GM21825 (cell line): ENCODE results near the gene APBB1.
"Not testable (repeated sequence)": the region's sequence is repeated elsewhere in the genome, so short reads cannot be mapped to it uniquely, and the experiment has no call there.

Source experiments
- ATAC-seq: cut with Tn5 transposase; IDR thresholded peaks from one replicate; pipeline ENCODE4 v1.9.1; 2021; ENCODE audit warnings: mild to moderate bottlenecking, moderate library complexity; ENCODE audit not compliant: unreplicated experiment

The APBB1 gene

GRCh38 chr11:6392251-6392650 lies 26.6 kb downstream of the APBB1 start:
- not testable (repeated sequence) for ATAC-seq

GRCh38 chr11:6391537-6392134 lies 27.3 kb downstream of the APBB1 start:
- no peak for ATAC-seq

- no peak for ATAC-seq
These were observed 28.0 kb downstream of the APBB1 start for GRCh38 chr11:6390718-6391469.

- ATAC-seq, result peak; percentile 98
These were observed 28.8 kb downstream of the APBB1 start, which contains the start of gene SMPD1 for GRCh38 chr11:6389905-6390717. Gene SMPD1 (plus strand): TSS chr11:6390474. CDS start chr11:6390599, 125 bp downstream.

- ATAC-seq, result no peak
These were observed 30.1 kb downstream of the APBB1 start for GRCh38 chr11:6388748-6389147.

GRCh38 chr11:6387811-6388599 lies 30.9 kb downstream of the APBB1 start:
- ATAC-seq, result no peak

GRCh38 chr11:6385046-6385777 lies 33.7 kb downstream of the APBB1 start:
- ATAC-seq, result no peak

- ATAC-seq, result no peak
These were observed 40.3 kb downstream of the APBB1 start for GRCh38 chr11:6378640-6378989.

- ATAC-seq, result no peak
These were observed 40.8 kb downstream of the APBB1 start for GRCh38 chr11:6377902-6378639.

GRCh38 chr11:6371825-6372224 lies 47.1 kb downstream of the APBB1 start:
- ATAC-seq, result no peak

GRCh38 chr11:6365659-6366058 lies 53.2 kb downstream of the APBB1 start:
- ATAC-seq, result no peak

- peak; percentile 85 for ATAC-seq
These were observed 55.8 kb downstream of the APBB1 start for GRCh38 chr11:6362873-6363678.

GRCh38 chr11:6362185-6362872 lies 56.6 kb downstream of the APBB1 start:
- no peak for ATAC-seq

GRCh38 chr11:6360183-6360582 lies 58.7 kb downstream of the APBB1 start:
- ATAC-seq, result no peak

GRCh38 chr11:6357222-6357621 lies 61.7 kb downstream of the APBB1 start:
- no peak for ATAC-seq

- no peak for ATAC-seq
These were observed 62.3 kb downstream of the APBB1 start for GRCh38 chr11:6356503-6357055.

GRCh38 chr11:6354651-6355485 lies 64.0 kb downstream of the APBB1 start:
- no peak for ATAC-seq
